HEK293T (cell line): ENCODE results near the gene COPG2.

Experiments
- ARNT ChIP-seq: fragments of 450-650 bp; IDR thresholded peaks from 2 replicates; pipeline ENCODE4 v1.6.1; 2017; ENCODE audit warnings: mild to moderate bottlenecking
- BHLHE40 ChIP-seq: fragments of 450-650 bp; IDR thresholded peaks from 2 replicates; pipeline ENCODE4 v1.6.1; 2016; ENCODE audit warnings: mild to moderate bottlenecking, moderate library complexity, borderline replicate concordance
- ELF4 ChIP-seq: fragments of 450-650 bp; IDR thresholded peaks from 2 replicates; pipeline ENCODE4 v1.6.1; 2017; ENCODE audit warnings: antibody characterized with exemption
- FOXK2 ChIP-seq: fragments of 450-650 bp; IDR thresholded peaks from 2 replicates; pipeline ENCODE4 v1.6.1; 2016; ENCODE audit warnings: mild to moderate bottlenecking
- FOXM1 ChIP-seq: fragments of 450-650 bp; IDR thresholded peaks from 2 replicates; pipeline ENCODE4 v1.6.1; 2017; ENCODE audit warnings: mild to moderate bottlenecking, borderline replicate concordance
- L3MBTL2 ChIP-seq: fragments of 450-650 bp; conservative IDR thresholded peaks from 2 replicates; pipeline ENCODE4 v1.6.1; 2016; ENCODE audit warnings: mild to moderate bottlenecking
- LEF1 ChIP-seq: fragments of 450-650 bp; IDR thresholded peaks from 2 replicates; pipeline ENCODE4 v1.6.1; 2017; ENCODE audit warnings: mild to moderate bottlenecking, borderline replicate concordance
- NFRKB ChIP-seq: fragments of 450-650 bp; IDR thresholded peaks from 2 replicates; pipeline ENCODE4 v1.6.1; 2016; ENCODE audit warnings: mild to moderate bottlenecking, moderate library complexity
- SP1 ChIP-seq: fragments of 450-650 bp; IDR thresholded peaks from 2 replicates; pipeline ENCODE4 v1.6.1; 2017
- SUZ12 ChIP-seq: fragments of 450-650 bp; IDR thresholded peaks from 2 replicates; pipeline ENCODE4 v1.6.1; 2016; ENCODE audit warnings: mild to moderate bottlenecking
- TARDBP ChIP-seq: fragments of 450-650 bp; IDR thresholded peaks from 2 replicates; pipeline ENCODE4 v1.6.1; 2016

GRCh38 chr7:130695840-130696239, 27.3 kb upstream of the COPG2 start:
- no peak for TF ChIP-seq SP1
- no peak for TF ChIP-seq TARDBP
- TF ChIP-seq ELF4, result no peak
- TF ChIP-seq FOXM1, result no peak
- TF ChIP-seq BHLHE40, result no peak
- TF ChIP-seq LEF1, result no peak
- TF ChIP-seq FOXK2, result no peak
- TF ChIP-seq ARNT, result no peak
- no peak for TF ChIP-seq NFRKB
- TF ChIP-seq L3MBTL2, result no peak
- TF ChIP-seq SUZ12, result no peak
